Measurements from ENCODE around the gene RBPMS2. TPM values are rescaled to one million over a fixed set of nuclear protein-coding genes. Genes with fewer than 3 reads are reported as not detected.
A peak's percentile ranks its signal among the peaks of the same experiment; 100 is the strongest.

RBPMS2 gene
- total RNA-seq, 1 donor from 2014 or later = 1.9 TPM

DNA sequence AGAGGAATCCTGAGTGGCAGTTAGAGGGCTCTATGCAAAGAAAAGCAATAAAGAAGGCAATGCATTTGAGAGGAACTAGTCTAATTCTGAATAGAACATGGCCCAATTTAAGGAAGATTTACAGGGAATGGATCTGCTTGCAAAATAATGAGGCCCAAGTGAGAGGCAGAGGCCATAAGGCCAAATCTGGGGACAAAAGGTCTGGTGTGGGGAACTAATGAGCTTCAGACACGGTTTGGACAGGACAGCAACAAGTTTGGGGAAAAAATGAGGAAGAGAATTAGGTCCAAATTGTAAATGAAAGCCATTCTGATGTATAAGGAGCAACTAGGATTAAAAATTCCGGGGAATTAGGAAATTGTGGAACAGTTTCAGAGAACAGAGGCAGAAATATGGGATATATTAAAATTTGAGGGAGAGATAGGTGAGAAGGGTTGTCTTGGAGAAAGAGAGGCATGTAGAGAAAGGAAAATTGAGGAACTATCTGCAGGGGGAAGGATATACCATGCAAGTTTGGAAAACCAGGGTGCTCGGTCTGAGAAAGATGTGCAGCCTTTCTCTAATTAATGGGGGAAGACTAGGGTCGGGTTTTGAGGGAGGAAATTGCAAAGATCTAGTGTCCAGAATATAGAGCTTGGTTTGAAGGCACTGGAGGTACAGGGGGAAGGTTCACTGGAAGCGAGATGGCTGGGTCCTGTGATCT, 73.8 kb downstream of the RBPMS2 start:
- DNase-seq (ENCODE audit: low read depth) = no peak
- Histone ChIP-seq H3K36me3 (ENCODE audit: control insufficient read depth, insufficient read depth, low read length) (no peaks in the 10 kb centered on the region), H3K27me3 (ENCODE audit: control insufficient read depth, insufficient read depth, low read length) (no peaks in the 10 kb centered on the region), H3K4me3 (ENCODE audit: low read depth, low read length) (peak overlapping the region; percentile 95)
- TF ChIP-seq, protein P1, sequence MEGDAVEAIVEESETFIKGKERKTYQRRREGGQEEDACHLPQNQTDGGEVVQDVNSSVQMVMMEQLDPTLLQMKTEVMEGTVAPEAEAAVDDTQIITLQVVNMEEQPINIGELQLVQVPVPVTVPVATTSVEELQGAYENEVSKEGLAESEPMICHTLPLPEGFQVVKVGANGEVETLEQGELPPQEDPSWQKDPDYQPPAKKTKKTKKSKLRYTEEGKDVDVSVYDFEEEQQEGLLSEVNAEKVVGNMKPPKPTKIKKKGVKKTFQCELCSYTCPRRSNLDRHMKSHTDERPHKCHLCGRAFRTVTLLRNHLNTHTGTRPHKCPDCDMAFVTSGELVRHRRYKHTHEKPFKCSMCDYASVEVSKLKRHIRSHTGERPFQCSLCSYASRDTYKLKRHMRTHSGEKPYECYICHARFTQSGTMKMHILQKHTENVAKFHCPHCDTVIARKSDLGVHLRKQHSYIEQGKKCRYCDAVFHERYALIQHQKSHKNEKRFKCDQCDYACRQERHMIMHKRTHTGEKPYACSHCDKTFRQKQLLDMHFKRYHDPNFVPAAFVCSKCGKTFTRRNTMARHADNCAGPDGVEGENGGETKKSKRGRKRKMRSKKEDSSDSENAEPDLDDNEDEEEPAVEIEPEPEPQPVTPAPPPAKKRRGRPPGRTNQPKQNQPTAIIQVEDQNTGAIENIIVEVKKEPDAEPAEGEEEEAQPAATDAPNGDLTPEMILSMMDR (IDR thresholded peaks at IDR 0.05; ENCODE audit: insufficient read depth, low read length, poor library complexity, severe bottlenecking) = no peak

DNA sequence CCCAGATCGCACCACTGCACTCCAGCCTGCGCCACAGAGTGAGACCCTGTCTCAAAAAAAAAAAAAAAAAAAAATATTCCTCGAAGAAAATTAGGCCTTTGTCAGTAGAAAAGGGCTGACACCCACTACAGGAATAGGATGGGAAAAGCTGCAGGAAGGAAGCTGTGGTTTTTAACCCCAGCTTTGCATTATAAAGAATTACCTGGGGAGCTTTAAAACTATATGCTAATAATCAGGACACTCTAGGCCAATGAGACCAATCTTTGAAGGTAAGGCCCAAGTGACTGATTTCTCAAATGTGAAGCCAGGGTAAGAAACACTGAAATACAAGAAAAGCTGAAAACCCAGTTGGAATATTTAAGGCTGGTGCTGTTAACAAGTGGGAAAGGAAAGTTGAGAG, 74.3 kb downstream of the RBPMS2 start:
- TF ChIP-seq, protein P1 (IDR thresholded peaks at IDR 0.05; ENCODE audit: insufficient read depth, low read length, poor library complexity, severe bottlenecking) = no peak
- no peak for DNase-seq (ENCODE audit: low read depth)
- Histone ChIP-seq H3K27me3 (ENCODE audit: control insufficient read depth, insufficient read depth, low read length) (no peaks in the 10 kb centered on the region), H3K4me3 (ENCODE audit: low read depth, low read length) (no peak overlapping the region), H3K36me3 (ENCODE audit: control insufficient read depth, insufficient read depth, low read length) (no peaks in the 10 kb centered on the region)

DNA sequence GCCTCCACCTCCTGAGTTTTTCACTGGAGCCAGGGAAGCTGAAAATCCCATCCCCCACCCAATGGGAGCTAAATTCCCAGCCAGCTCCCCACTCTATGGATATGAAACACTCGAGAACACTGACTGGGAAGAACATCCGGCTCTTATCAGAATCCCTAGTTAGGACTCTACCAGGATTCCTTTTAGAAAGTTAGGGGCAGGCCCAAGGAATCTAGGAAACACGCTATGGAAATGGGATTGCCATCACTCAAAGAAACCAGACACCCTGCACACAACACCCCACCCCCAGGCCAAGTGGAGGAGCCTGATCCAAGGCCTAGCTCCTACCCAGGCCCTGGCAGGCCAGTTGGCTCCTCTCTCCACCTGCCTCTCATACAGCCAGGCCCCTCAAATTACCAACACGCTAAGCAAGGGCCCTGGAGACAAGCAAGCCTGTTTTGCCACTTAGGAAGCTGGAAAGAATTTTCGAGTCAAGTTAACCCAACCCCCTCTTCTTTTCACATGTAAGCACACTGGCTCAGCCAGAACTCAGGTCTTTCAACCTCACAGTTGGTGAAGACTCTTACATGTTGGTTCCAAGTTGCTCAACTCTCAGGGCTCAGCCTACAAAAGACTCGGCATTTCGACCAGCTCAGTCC, 75.5 kb downstream of the RBPMS2 start:
- TF ChIP-seq, protein P1 (IDR thresholded peaks at IDR 0.05; ENCODE audit: insufficient read depth, low read length, poor library complexity, severe bottlenecking) = no peak
- no peaks in the 10 kb centered on the region for H3K36me3 ChIP-seq (ENCODE audit: control insufficient read depth, insufficient read depth, low read length)
- DNase-seq (ENCODE audit: low read depth) = no peak
- no peak overlapping the region for H3K4me3 ChIP-seq (ENCODE audit: low read depth, low read length)
- no peaks in the 10 kb centered on the region for H3K27me3 ChIP-seq (ENCODE audit: control insufficient read depth, insufficient read depth, low read length)

DNA sequence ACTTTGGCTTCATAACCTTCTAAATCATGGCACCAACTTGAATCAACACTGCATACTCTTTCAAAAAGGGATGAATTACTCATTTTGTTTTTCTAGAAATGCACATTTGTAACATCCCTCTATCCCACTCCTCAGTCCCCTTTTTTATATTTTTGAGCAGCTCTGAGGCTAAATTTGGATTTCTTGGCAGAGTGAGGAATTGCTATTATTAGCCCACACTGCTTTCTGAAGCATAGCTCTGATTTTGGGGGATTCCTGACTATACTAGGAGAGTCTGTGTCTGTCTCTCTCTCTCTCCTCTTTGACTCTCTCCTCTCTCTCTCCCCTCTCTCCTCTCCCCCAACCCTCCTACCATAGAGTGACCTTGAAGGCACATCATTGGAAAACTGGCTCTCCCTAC, 76.6 kb downstream of the RBPMS2 start:
- H3K27me3 ChIP-seq (ENCODE audit: control insufficient read depth, insufficient read depth, low read length) = no peaks in the 10 kb centered on the region
- no peak overlapping the region for H3K4me3 ChIP-seq (ENCODE audit: low read depth, low read length)
- no peak for DNase-seq (ENCODE audit: low read depth)
- TF ChIP-seq, protein P1 (IDR thresholded peaks at IDR 0.05; ENCODE audit: insufficient read depth, low read length, poor library complexity, severe bottlenecking) = no peak
- H3K36me3 ChIP-seq (ENCODE audit: control insufficient read depth, insufficient read depth, low read length) = no peaks in the 10 kb centered on the region

DNA sequence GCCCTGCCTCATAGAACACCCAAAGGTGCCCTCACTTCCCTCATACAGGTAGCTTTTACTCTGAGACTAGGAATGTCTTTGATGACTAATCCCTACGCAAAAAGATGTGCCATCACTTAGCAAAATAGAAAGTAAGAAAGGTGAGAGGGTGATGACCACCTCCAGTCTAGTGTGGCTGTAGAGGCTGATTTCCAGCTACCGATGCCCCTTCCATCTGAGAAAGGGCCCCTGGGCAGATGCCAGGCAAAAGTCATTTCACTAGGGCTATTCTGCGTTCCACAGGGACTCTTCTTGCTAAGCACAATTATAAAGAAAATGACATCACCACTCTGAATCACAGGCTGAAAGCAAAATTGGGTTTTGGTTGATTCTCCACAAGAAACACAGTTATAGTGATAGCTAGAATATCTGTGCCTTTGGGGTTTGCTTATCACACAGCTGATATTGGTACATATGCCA, 77.4 kb downstream of the RBPMS2 start:
- TF ChIP-seq, protein P1 (IDR thresholded peaks at IDR 0.05; ENCODE audit: insufficient read depth, low read length, poor library complexity, severe bottlenecking) = no peak
- H3K36me3 ChIP-seq (ENCODE audit: control insufficient read depth, insufficient read depth, low read length) = no peaks in the 10 kb centered on the region
- no peak overlapping the region for H3K4me3 ChIP-seq (ENCODE audit: low read depth, low read length)
- H3K27me3 ChIP-seq (ENCODE audit: control insufficient read depth, insufficient read depth, low read length) = no peaks in the 10 kb centered on the region
- no peak for DNase-seq (ENCODE audit: low read depth)

Data from kidney epithelial cell (primary cell).